Measurements from ENCODE around the gene SYT1. TPM values are rescaled to one million over a fixed set of nuclear protein-coding genes. Genes with fewer than 3 reads are reported as not detected.

SYT1 gene
- total and polyA plus RNA-seq, 4 donors = 0.53 to 0.84 (median 0.64) TPM

- Histone ChIP-seq H3K9me3 (ENCODE audit: control insufficient read depth in 4 of 4, low read length in 3 of 4) (no peaks in the 10 kb centered on the region), H3K36me3 (ENCODE audit: control insufficient read depth in 4 of 4, insufficient read depth in 3 of 4, low read depth in 1 of 4, low read length in 3 of 4) (no peaks in the 10 kb centered on the region), H3K4me1 (ENCODE audit: control insufficient read depth in 4 of 4, insufficient read depth in 4 of 4, low read length in 3 of 4) (no peaks in the 10 kb centered on the region), H3K4me3 (ENCODE audit: low read depth in 1 of 3, low read length in 3 of 3) (no peak overlapping the region), H3K9ac (ENCODE audit: low read depth in 1 of 2, low read length in 2 of 2) (no peak overlapping the region), H3K27me3 (ENCODE audit: control insufficient read depth in 4 of 4, insufficient read depth in 4 of 4, low read length in 3 of 4) (no peaks in the 10 kb centered on the region), H3K27ac (ENCODE audit: low read depth in 1 of 2, low read length in 2 of 2) (no peak overlapping the region)
- no peak for DNase-seq (ENCODE audit: low spot score)
- WGBS = 59% methylated on average over 1 of the region's 1 CpG
- TF ChIP-seq FOXA1 (IDR thresholded peaks at IDR 0.05) (no peak), TAF1 (conservative IDR thresholded peaks at IDR 0.05) (no peak), ATF3 (IDR thresholded peaks at IDR 0.05) (no peak), EGR1 (IDR thresholded peaks at IDR 0.05; ENCODE audit: low read depth in 2 of 2) (no peak), ZBTB33 (IDR thresholded peaks at IDR 0.05) (no peak), RXRA (IDR thresholded peaks at IDR 0.05) (no peak), YY1 (IDR thresholded peaks at IDR 0.05) (no peak), GABPA (IDR thresholded peaks at IDR 0.05 in 1 of 2, conservative IDR thresholded peaks at IDR 0.05 in 1 of 2) (no peak), CTCF (IDR thresholded peaks at IDR 0.05; ENCODE audit: low read depth, low read length, missing input control) (no peak), HNF4G (IDR thresholded peaks at IDR 0.05) (no peak), NR2F2 (IDR thresholded peaks at IDR 0.05) (no peak), FOXA2 (IDR thresholded peaks at IDR 0.05) (no peak)
These were observed 483.3 kb downstream of the SYT1 start for GRCh38 chr12:79347866-79348265.

- 75% methylated on average over 3 of the region's 3 CpGs for WGBS
- Histone ChIP-seq H3K9me3 (ENCODE audit: control insufficient read depth in 4 of 4, low read length in 3 of 4) (no peaks in the 10 kb centered on the region), H3K4me1 (ENCODE audit: control insufficient read depth in 4 of 4, insufficient read depth in 4 of 4, low read length in 3 of 4) (no peaks in the 10 kb centered on the region), H3K4me3 (ENCODE audit: low read depth in 1 of 3, low read length in 3 of 3) (no peak overlapping the region), H3K27me3 (ENCODE audit: control insufficient read depth in 4 of 4, insufficient read depth in 4 of 4, low read length in 3 of 4) (no peaks in the 10 kb centered on the region), H3K36me3 (ENCODE audit: control insufficient read depth in 4 of 4, insufficient read depth in 3 of 4, low read depth in 1 of 4, low read length in 3 of 4) (no peaks in the 10 kb centered on the region), H3K9ac (ENCODE audit: low read depth in 1 of 2, low read length in 2 of 2) (no peak overlapping the region), H3K27ac (ENCODE audit: low read depth in 1 of 2, low read length in 2 of 2) (no peak overlapping the region)
- TF ChIP-seq RAD21 (IDR thresholded peaks at IDR 0.05) = no peak
- no peak for TF ChIP-seq EGR1 (IDR thresholded peaks at IDR 0.05; ENCODE audit: low read depth in 2 of 2)
- no peak for TF ChIP-seq ATF3 (IDR thresholded peaks at IDR 0.05)
- TF ChIP-seq MAX (IDR thresholded peaks at IDR 0.05) = no peak
- no peak for TF ChIP-seq FOXA1 (IDR thresholded peaks at IDR 0.05)
- no peak for TF ChIP-seq HNF4A (conservative IDR thresholded peaks at IDR 0.05)
- DNase-seq (ENCODE audit: low spot score) = no peak
These were observed 486.7 kb downstream of the SYT1 start for GRCh38 chr12:79351251-79351650.

- TF ChIP-seq YY1 (IDR thresholded peaks at IDR 0.05) (no peak), GABPA (IDR thresholded peaks at IDR 0.05 in 1 of 2, conservative IDR thresholded peaks at IDR 0.05 in 1 of 2) (no peak), RAD21 (IDR thresholded peaks at IDR 0.05) (no peak), FOXA2 (IDR thresholded peaks at IDR 0.05) (no peak), HNF4A (conservative IDR thresholded peaks at IDR 0.05) (no peak), MAX (IDR thresholded peaks at IDR 0.05) (no peak), HNF4G (IDR thresholded peaks at IDR 0.05) (no peak), TAF1 (conservative IDR thresholded peaks at IDR 0.05) (no peak), NR2F2 (IDR thresholded peaks at IDR 0.05) (no peak), FOXA1 (IDR thresholded peaks at IDR 0.05) (no peak)
- no peaks in the 10 kb centered on the region for H3K27me3 ChIP-seq (ENCODE audit: control insufficient read depth in 4 of 4, insufficient read depth in 4 of 4, low read length in 3 of 4)
These were observed 491.6 kb downstream of the SYT1 start for GRCh38 chr12:79356216-79356615.

More at GRCh38 chr12:79356216-79356615, 491.6 kb downstream of the SYT1 start:
- Histone ChIP-seq H3K4me3 (ENCODE audit: low read depth in 1 of 3, low read length in 3 of 3) (no peak overlapping the region), H3K9ac (ENCODE audit: low read depth in 1 of 2, low read length in 2 of 2) (no peak overlapping the region), H3K4me1 (ENCODE audit: control insufficient read depth in 4 of 4, insufficient read depth in 4 of 4, low read length in 3 of 4) (peaks cover 0 to 3% (median 0%) of the 10 kb centered on the region in 4 donors), H3K36me3 (ENCODE audit: control insufficient read depth in 4 of 4, insufficient read depth in 3 of 4, low read depth in 1 of 4, low read length in 3 of 4) (no peaks in the 10 kb centered on the region), H3K27ac (ENCODE audit: low read depth in 1 of 2, low read length in 2 of 2) (no peak overlapping the region), H3K9me3 (ENCODE audit: control insufficient read depth in 4 of 4, low read length in 3 of 4) (no peaks in the 10 kb centered on the region)
- no peak for DNase-seq (ENCODE audit: low spot score)
- WGBS = 45% methylated on average over 1 of the region's 1 CpG

Data from liver (tissue), 9 donors.